ENCODE measurements around the gene PPM1N.

GRCh38 chr19:45506246-45506988 is 8.2 kb downstream of the PPM1N start:
- peak; percentile 41 to 66 (median 51) for TF ChIP-seq CTCF (IDR thresholded peaks at IDR 0.05)
- TF ChIP-seq POLR2AphosphoS5 (IDR thresholded peaks at IDR 0.05): peak; percentile 88 to 93
- peak; percentile 87 for TF ChIP-seq POLR2A (IDR thresholded peaks at IDR 0.05; ENCODE audit: low read depth)
- TF ChIP-seq EP300 (IDR thresholded peaks at IDR 0.05): no peak

Data from esophagus muscularis mucosa (tissue), 4 donors.